SK-N-SH (cell line): ENCODE data around the gene OCA2.

Source experiments
- CTCF ChIP-seq: fragments of 200-600 bp; sonication (generic); IDR thresholded peaks from 2 replicates; pipeline ENCODE4 v1.6.1; 2017; ENCODE audit warnings: antibody characterized with exemption, mild to moderate bottlenecking, moderate library complexity
- EZH2phosphoT487 ChIP-seq: fragments of 200-600 bp; sonication (generic); IDR thresholded peaks from 2 replicates; pipeline ENCODE4 v1.6.1; 2017; ENCODE audit warnings: low read depth, mixed run types, mild to moderate bottlenecking, antibody characterized with exemption, moderate library complexity, borderline replicate concordance
- JUND ChIP-seq: IDR thresholded peaks from 2 replicates; pipeline ENCODE4 v1.4.0; 2012
- MEF2A ChIP-seq: IDR thresholded peaks from 2 replicates; pipeline ENCODE4 v1.4.0; 2012; ENCODE audit warnings: low read depth, borderline replicate concordance
- NRF1 ChIP-seq: IDR thresholded peaks from 2 replicates; pipeline ENCODE4 v1.6.1; 2012; ENCODE audit warnings: low read depth, mild to moderate bottlenecking, low read length
- POLR2AphosphoS5 ChIP-seq: IDR thresholded peaks from 2 replicates; pipeline ENCODE4 v1.6.1; 2012; ENCODE audit warnings: low read depth, low read length
- TEAD4 ChIP-seq: IDR thresholded peaks from 2 replicates; pipeline ENCODE4 v1.4.0; 2012; ENCODE audit warnings: mild to moderate bottlenecking, borderline replicate concordance; ENCODE audit not compliant: insufficient read depth
- USF1 ChIP-seq: IDR thresholded peaks from 2 replicates; pipeline ENCODE4 v1.4.0; 2012; ENCODE audit warnings: low read depth, borderline replicate concordance

GRCh38 chr15:27965546-27965945 lies 133.6 kb downstream of the OCA2 start:
- no peak for TF ChIP-seq CTCF
- TF ChIP-seq EZH2phosphoT487, result no peak
- no peak for TF ChIP-seq NRF1
- TF ChIP-seq USF1, result no peak
- no peak for TF ChIP-seq JUND
- no peak for TF ChIP-seq MEF2A
- no peak for TF ChIP-seq TEAD4
- no peak for TF ChIP-seq POLR2AphosphoS5
